HK-2 (cell line): ENCODE data around the gene KCNQ2.

Experiments
- DNase-seq: peaks from one replicate; pipeline ENCODE4 v3.0.0-alpha.2; 2018; ENCODE audit not compliant: unreplicated experiment

KCNQ2 gene

DNA sequence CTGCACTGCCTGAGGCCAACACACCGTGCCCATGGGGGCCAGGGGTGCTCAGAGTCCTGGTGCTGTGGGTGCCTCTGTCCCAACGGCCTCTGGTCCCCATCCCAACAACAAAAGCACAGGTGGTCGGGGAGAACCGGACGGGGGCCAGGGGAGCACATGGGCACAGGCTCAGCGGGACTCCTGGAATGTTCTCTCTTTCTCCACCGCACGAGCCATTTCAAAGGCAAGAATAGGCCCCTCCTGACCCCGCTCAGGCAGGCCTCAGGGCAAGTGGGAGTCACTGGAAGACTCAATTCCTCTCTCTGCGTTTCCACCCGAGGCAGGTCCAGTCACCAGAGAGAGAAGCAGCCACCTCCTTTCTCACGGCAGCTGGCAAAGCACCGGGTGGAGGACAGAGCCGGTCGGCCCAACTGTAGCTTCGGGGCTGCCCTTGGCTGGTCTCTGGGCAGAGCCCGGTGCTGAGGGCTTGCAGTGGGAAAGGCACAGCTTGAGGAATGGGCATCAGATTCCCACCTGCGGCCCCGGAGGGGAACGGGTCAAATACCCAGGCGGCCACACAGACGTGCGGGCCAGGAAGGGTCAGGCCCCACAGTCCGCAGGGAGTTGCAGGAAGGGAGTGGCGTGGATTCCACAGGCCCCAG, 55.2 kb downstream of the KCNQ2 start:
- DNase-seq, result no peak

DNA sequence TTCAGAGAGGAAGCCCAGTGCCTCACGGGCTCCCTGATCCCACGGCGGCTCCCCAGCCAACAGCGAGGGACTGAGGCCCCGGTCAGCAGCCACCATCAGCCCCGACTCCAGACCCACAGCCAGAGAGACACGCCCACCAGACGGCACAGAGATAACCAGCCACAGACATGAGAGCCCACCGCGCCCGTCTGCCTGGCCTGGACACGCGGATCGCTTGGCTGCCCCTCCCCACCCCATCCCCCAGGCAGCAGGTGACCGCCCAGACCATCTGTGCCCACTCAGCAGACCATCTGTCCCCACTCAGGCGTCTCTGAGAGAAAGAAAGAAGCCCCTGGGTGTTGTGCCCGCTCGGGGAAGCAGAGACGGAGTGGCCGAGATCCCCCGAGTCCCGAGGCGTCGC, 55.8 kb downstream of the KCNQ2 start:
- DNase-seq, result no peak

GRCh38 chr20:63415647-63416391, 56.6 kb downstream of the KCNQ2 start:
- no peak for DNase-seq

GRCh38 chr20:63414720-63415430, 57.6 kb downstream of the KCNQ2 start:
- no peak for DNase-seq

GRCh38 chr20:63413963-63414684, 58.3 kb downstream of the KCNQ2 start:
- DNase-seq, result no peak

DNA sequence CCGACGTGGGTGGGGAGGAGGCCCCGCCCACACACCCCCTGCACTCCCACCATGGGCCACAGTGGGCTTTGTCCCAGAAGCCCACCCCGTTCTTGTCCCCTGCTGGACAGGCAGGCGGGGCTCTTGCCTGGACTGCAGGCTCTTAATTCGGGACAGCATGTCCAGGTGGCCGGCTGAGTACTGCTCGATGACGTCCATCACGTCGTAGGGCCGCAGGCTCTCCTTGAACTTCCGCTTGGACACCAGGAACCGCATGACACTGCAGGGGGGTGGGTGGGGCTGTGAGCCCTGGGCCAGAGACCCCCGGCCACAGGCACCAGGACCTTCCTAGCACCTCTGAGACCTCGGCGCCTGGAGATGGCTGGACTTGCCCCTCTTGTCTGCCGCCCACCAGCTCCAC, 59.1 kb downstream of the KCNQ2 start:
- no peak for DNase-seq

- no peak for DNase-seq
These were observed 59.6 kb downstream of the KCNQ2 start for GRCh38 chr20:63412889-63413288.

- no peak for DNase-seq
These were observed 60.4 kb downstream of the KCNQ2 start for GRCh38 chr20:63411898-63412631.

DNA sequence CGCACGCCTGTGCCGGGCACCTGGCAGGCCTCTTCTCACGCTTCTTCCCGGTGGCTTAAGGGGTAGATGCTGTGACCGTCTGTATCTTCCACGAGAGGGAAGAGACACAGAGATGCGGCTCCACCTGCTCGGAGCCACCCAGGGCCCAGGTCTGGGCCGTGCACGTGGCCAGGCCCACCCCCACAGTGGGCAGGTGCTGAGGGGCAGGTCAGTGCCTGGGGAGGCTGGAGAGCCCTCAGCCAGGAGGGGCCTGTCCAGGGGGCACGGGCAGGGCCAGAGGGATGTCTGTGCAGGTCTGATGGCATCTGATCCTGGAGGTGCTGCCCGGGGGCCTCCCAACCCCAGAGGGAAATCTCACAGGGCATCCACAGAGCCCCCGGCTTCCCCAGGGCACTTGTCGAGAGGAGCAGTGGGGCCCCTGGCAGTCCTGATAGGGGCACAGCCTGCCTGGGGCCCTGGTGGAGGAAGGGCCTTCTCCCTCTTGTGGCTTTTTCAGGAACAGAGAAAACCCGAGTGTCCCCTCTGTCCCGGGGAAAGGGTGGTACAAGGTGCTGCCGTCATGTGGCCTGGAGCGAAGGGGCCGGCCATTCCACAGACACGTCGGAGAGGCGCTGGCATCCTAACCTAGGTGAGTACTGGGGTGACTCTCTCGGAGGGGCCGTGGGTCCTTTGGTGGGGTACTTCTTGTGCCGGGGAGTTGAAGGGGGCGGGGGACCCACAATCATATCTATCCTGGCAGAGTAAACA, 61.1 kb downstream of the KCNQ2 start:
- no peak for DNase-seq

DNA sequence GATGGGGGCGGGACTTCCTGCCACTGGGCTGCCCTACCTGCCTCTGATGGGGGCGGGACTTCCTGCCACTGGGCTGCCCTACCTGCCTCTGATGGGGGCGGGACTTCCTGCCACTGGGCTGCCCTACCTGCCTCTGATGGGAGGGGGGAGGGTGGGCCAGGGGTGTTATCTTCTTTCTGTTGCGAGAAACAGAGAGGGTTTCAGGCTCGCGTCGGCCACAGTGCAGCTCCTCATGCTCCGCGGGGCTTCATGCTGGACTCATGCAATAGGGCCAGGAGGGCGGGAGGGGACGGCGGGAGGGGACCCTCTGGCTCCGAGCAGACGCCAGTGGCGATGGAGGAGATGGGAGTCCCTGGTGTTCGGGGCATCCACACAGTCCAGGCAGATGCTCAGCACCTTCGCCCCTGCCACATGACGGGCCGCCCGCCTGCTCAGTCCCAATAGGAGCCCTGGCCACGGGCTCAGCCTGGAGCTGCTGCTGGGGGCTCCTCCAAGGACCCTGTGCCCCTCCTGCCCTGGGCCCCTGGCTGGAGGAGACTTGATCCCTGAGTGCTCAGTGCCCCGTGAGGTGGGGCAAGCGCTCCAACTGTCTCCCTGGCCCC, 62.5 kb downstream of the KCNQ2 start:
- DNase-seq, result no peak

DNA sequence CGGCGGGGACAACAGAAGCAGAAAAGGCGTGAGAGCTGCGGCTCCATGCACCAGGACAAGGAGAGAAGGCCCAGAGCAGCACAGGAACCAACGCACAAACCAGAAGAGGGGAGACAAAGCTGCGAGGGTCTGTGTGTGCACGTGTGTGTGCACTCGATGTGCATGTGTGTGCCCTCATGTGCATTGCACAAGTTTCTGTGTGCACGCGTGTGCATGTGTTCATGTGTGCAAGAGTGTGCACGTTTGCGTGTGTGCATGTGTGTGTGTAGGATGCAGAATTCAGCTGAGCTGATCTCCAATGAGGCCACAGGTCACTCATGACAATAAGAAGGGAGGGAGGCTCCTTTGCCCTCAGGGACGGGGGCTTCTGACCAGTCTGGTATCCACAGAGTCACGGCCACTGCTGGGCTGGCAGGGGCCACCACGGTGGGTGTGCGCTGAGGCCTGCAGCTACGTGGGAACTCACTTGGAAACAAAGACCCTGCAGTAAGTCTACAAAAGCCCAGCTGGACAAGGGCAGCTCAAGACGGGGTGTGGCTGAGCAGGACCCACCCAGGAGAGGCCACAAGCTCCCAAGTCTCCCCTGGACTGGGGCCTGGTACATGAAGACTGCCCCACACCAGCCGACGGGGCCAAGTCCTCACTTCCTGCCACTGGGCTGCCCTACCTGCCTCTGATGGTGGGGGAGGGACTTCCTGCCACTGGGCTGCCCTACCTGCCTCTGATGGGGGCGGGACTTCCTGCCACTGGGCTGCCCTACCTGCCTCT, 63.2 kb downstream of the KCNQ2 start:
- no peak for DNase-seq

DNA sequence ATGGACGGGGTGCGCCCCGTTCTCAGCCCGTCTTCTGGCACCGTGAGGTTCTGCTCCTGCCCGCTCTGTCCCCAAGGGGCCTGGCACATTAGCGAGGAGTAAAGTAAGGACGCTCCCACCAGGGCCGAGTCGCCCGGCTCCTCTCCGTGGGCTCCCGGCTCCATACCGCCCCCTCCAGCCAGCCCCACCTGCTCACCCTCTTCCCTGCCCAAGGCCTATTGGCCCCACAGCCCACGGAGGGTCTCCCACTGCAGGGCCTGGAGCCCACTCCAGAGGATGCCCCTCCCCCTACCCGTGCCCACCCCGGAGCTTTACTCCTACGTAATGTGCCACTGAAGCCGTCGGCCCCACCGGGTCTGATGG, 63.8 kb downstream of the KCNQ2 start:
- DNase-seq, result no peak

GRCh38 chr20:63407928-63408683, 64.3 kb downstream of the KCNQ2 start:
- DNase-seq, result no peak

- no peak for DNase-seq
These were observed 65.7 kb downstream of the KCNQ2 start for GRCh38 chr20:63406617-63407245.

GRCh38 chr20:63406011-63406410, 66.4 kb downstream of the KCNQ2 start:
- DNase-seq, result no peak

DNA sequence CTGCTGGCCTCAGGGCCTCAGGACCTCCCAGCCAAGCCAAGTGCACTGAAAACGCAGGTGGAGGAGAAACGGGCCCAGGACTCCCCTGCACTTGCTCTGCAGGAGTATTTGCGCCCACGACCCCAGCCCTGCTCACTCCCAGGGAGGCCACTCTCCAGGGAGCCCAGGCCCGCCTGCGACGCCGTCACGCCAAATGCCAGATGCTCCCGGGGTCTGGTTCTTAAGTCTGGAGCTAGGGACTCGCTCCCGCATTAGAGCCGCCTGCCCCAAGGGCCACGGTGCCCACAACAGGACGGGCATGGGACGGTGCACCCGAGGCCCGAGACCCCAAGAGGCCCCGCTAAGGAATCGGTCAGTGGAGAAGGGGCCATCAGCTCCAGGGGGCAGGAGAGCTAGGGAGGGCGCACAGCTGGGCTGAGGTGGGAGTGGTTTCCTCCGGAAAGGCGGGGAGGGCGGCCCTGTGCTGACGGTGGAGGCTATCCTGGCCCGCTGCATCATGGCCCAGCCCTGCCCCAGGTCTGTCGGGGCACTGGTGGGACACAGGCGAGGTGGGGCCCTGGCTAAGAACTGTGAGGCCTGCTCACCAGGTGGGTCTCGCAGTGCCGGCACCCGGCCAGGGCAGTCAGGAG, 67.2 kb downstream of the KCNQ2 start:
- no peak for DNase-seq

- no peak for DNase-seq
These were observed 68.0 kb downstream of the KCNQ2 start for GRCh38 chr20:63404129-63405085.
